ENCODE data around the gene SH2D5.

The SH2D5 gene

GRCh38 chr1:20733360-20733975 lies 965 bp upstream of the SH2D5 start:
- DNase-seq (ENCODE audit: low read depth), result no peak
- H3K4me3 ChIP-seq (ENCODE audit: low read depth, low read length), result no peak overlapping the region; the same call in 1 of the 2 replicates
- TF ChIP-seq CTCF (IDR thresholded peaks at IDR 0.05; ENCODE audit: low read depth, low read length, missing control alignments), result no peak

- no peak for DNase-seq (ENCODE audit: low read depth)
- H3K4me3 ChIP-seq (ENCODE audit: low read depth, low read length), result peak overlapping the region; percentile 60
- no peak for TF ChIP-seq CTCF (IDR thresholded peaks at IDR 0.05; ENCODE audit: low read depth, low read length, missing control alignments)
These were observed 374 bp downstream of the SH2D5 start for GRCh38 chr1:20732071-20732587.

- no peak for TF ChIP-seq CTCF (IDR thresholded peaks at IDR 0.05; ENCODE audit: low read depth, low read length, missing control alignments)
- H3K4me3 ChIP-seq (ENCODE audit: low read depth, low read length), result peak overlapping the region; percentile 60
- no peak for DNase-seq (ENCODE audit: low read depth)
These were observed 1.2 kb downstream of the SH2D5 start for GRCh38 chr1:20731057-20731991.

GRCh38 chr1:20730690-20731056 lies 1.8 kb downstream of the SH2D5 start:
- TF ChIP-seq CTCF (IDR thresholded peaks at IDR 0.05; ENCODE audit: low read depth, low read length, missing control alignments), result no peak
- H3K4me3 ChIP-seq (ENCODE audit: low read depth, low read length), result no peak overlapping the region
- no peak for DNase-seq (ENCODE audit: low read depth)

- H3K4me3 ChIP-seq (ENCODE audit: low read depth, low read length), result no peak overlapping the region
- no peak for DNase-seq (ENCODE audit: low read depth)
- no peak for TF ChIP-seq CTCF (IDR thresholded peaks at IDR 0.05; ENCODE audit: low read depth, low read length, missing control alignments)
These were observed 2.4 kb downstream of the SH2D5 start for GRCh38 chr1:20729990-20730689.

GRCh38 chr1:20729155-20729931 lies 3.2 kb downstream of the SH2D5 start:
- no peak for TF ChIP-seq CTCF (IDR thresholded peaks at IDR 0.05; ENCODE audit: low read depth, low read length, missing control alignments)
- no peak for DNase-seq (ENCODE audit: low read depth)
- no peak overlapping the region for H3K4me3 ChIP-seq (ENCODE audit: low read depth, low read length)

Data from GM12864 (cell line).